GM21737 (cell line): ENCODE data around the gene RIPK3.
"Not testable (repeated sequence)": the region's sequence is repeated elsewhere in the genome, so short reads cannot be mapped to it uniquely, and the experiment has no call there.

Source experiments
- ATAC-seq: cut with Tn5 transposase; IDR thresholded peaks from one replicate; pipeline ENCODE4 v1.9.1; 2021; ENCODE audit warnings: mild to moderate bottlenecking, moderate library complexity; ENCODE audit not compliant: unreplicated experiment

Gene RIPK3

GRCh38 chr14:24339284-24340151 lies at the start of gene RIPK3:
Gene RIPK3, minus strand, starts transcription at chr14:24339991. Its CDS starts 165 bp downstream, at chr14:24339826.
- peak; percentile 73 for ATAC-seq

- ATAC-seq, result no peak
Measured at GRCh38 chr14:24389226-24389848, 49.5 kb upstream of the RIPK3 start.

GRCh38 chr14:24388474-24389179 lies 48.8 kb upstream of the RIPK3 start:
- no peak for ATAC-seq

GRCh38 chr14:24387579-24387978 lies 47.8 kb upstream of the RIPK3 start:
- ATAC-seq, result not testable (repeated sequence)

- no peak for ATAC-seq
Measured at GRCh38 chr14:24387009-24387345, 47.2 kb upstream of the RIPK3 start.

GRCh38 chr14:24385524-24385923 lies 45.7 kb upstream of the RIPK3 start:
- no peak for ATAC-seq

- ATAC-seq, result no peak
Measured at GRCh38 chr14:24384169-24384568, 44.4 kb upstream of the RIPK3 start.

GRCh38 chr14:24382064-24382371 lies 42.2 kb upstream of the RIPK3 start:
- ATAC-seq, result no peak

GRCh38 chr14:24381363-24382063 lies 41.7 kb upstream of the RIPK3 start:
- no peak for ATAC-seq

GRCh38 chr14:24379907-24380730 lies 40.3 kb upstream of the RIPK3 start:
- no peak for ATAC-seq

- ATAC-seq, result no peak
Measured at GRCh38 chr14:24378981-24379906, 39.5 kb upstream of the RIPK3 start.

GRCh38 chr14:24378327-24378726 lies 38.5 kb upstream of the RIPK3 start:
- no peak for ATAC-seq

GRCh38 chr14:24377657-24378056 lies 37.9 kb upstream of the RIPK3 start:
- no peak for ATAC-seq

- ATAC-seq, result no peak
Measured at GRCh38 chr14:24377126-24377525, 37.3 kb upstream of the RIPK3 start.

GRCh38 chr14:24376448-24377070 lies 36.8 kb upstream of the RIPK3 start:
- ATAC-seq, result no peak

GRCh38 chr14:24372701-24373416 lies 33.1 kb upstream of the RIPK3 start:
- no peak for ATAC-seq

- ATAC-seq, result not testable (repeated sequence)
Measured at GRCh38 chr14:24371605-24372004, 31.8 kb upstream of the RIPK3 start.

- ATAC-seq, result no peak
Measured at GRCh38 chr14:24370748-24371147, 31.0 kb upstream of the RIPK3 start.
